HepG2 (cell line): ENCODE data around the gene ADAMTSL4. TPM values are rescaled to one million over a fixed set of nuclear protein-coding genes. Genes with fewer than 3 reads are reported as not detected.

ENCODE experiments used
- CREB3 ChIP-seq: sonication (generic); formaldehyde crosslinking; IDR thresholded peaks from 2 replicates; pipeline ENCODE4 v1.5.0; 2020; ENCODE audit warnings: missing genetic modification reagents
- E2F1 ChIP-seq: sonication (generic); formaldehyde crosslinking; IDR thresholded peaks from 2 replicates; pipeline ENCODE4 v1.5.0; 2020; ENCODE audit warnings: missing genetic modification reagents
- GPBP1L1 ChIP-seq: sonication (generic); formaldehyde crosslinking; IDR thresholded peaks from 2 replicates; pipeline ENCODE4 v1.5.0; 2020; ENCODE audit warnings: mild to moderate bottlenecking, missing genetic modification reagents
- JARID2 ChIP-seq: sonication (generic); formaldehyde crosslinking; IDR thresholded peaks from 2 replicates; pipeline ENCODE4 v1.8.1; 2023; ENCODE audit warnings: missing genetic modification reagents, inconsistent platforms; ENCODE audit not compliant: insufficient replicate concordance
- KDM2A ChIP-seq: sonication (generic); formaldehyde crosslinking; IDR thresholded peaks from 2 replicates; pipeline ENCODE4 v1.4.0; 2020; ENCODE audit warnings: low read depth, missing genetic modification reagents, borderline replicate concordance
- KLF16 ChIP-seq, 2 experiments: sonication (generic) in 1 of 2; formaldehyde crosslinking in 1 of 2; IDR thresholded peaks; 2 replicates each; pipeline versions ENCODE4 v1.6.1 to v1.8.0; 2016 to 2023; ENCODE audit warnings: missing genetic modification reagents in 2 of 2, missing compliant biosample characterization in 1 of 2
- PAX8 ChIP-seq: sonication (generic); formaldehyde crosslinking; IDR thresholded peaks from 2 replicates; pipeline ENCODE4 v1.8.0; 2022; ENCODE audit warnings: mild to moderate bottlenecking, missing genetic modification reagents, borderline replicate concordance
- RFX5 ChIP-seq: IDR thresholded peaks from 2 replicates; pipeline ENCODE4 v1.6.1; 2011; ENCODE audit warnings: low read depth, low read length, improper control_type of control experiment
- SCMH1 ChIP-seq: sonication (generic); formaldehyde crosslinking; IDR thresholded peaks from 2 replicates; pipeline ENCODE4 v1.9.0; 2021; ENCODE audit warnings: missing genetic modification reagents, mild to moderate bottlenecking, borderline replicate concordance
- XRCC5 ChIP-seq: fragments of 200-400 bp; formaldehyde crosslinking; optimal IDR thresholded peaks from 2 replicates; pipeline ENCODE3; 2017; ENCODE audit warnings: mild to moderate bottlenecking, low read length
- ZNF318 ChIP-seq: sonication (generic); formaldehyde crosslinking; IDR thresholded peaks from 2 replicates; pipeline ENCODE4 v1.4.0; 2020; ENCODE audit warnings: mild to moderate bottlenecking, missing genetic modification reagents
- ZSCAN30 ChIP-seq: sonication (generic); formaldehyde crosslinking; IDR thresholded peaks from 2 replicates; pipeline ENCODE4 v1.5.0; 2020; ENCODE audit warnings: mild to moderate bottlenecking, missing genetic modification reagents
- polyA plus RNA-seq, 8 experiments: library from polyadenylated mRNA; depleted of rRNA in 3 of 8; stranded (reverse) in 7 of 8; unstranded in 1 of 8; fragments of >200 nt; fragmentation: Illumina TruSeq in 4 of 8; extraction: Trizol in 4 of 8; gene quantifications; 2 replicates each; pipeline versions ENCODE4 v1.2.1 to v1.2.3, GENCODE V29; 2011 to 2016; ENCODE audit warnings: low read depth in 4 of 8, missing spikeins in 1 of 8, mixed read lengths in 1 of 8; ENCODE audit not compliant: insufficient read depth in 1 of 8
- total RNA-seq, 5 experiments: library from RNA; depleted of rRNA; stranded (reverse); fragments of >200 nt; fragmentation: Illumina TruSeq; extraction: Trizol; gene quantifications; 2 replicates each; pipeline ENCODE4 v1.2.3, GENCODE V29; 2016; ENCODE audit warnings: low read depth in 1 of 5
- TF ChIP-seq, protein P1 (sequence below): sonication (generic); formaldehyde crosslinking; IDR thresholded peaks from 2 replicates; pipeline ENCODE4 v1.5.0; 2020; ENCODE audit warnings: missing genetic modification reagents

Gene ADAMTSL4
- total and polyA plus RNA-seq, 2 of the 13 experiments (the other 11 are each of a cell fraction or from before 2014, with no cell fraction given) = 3.9 to 16.4 TPM

DNA sequence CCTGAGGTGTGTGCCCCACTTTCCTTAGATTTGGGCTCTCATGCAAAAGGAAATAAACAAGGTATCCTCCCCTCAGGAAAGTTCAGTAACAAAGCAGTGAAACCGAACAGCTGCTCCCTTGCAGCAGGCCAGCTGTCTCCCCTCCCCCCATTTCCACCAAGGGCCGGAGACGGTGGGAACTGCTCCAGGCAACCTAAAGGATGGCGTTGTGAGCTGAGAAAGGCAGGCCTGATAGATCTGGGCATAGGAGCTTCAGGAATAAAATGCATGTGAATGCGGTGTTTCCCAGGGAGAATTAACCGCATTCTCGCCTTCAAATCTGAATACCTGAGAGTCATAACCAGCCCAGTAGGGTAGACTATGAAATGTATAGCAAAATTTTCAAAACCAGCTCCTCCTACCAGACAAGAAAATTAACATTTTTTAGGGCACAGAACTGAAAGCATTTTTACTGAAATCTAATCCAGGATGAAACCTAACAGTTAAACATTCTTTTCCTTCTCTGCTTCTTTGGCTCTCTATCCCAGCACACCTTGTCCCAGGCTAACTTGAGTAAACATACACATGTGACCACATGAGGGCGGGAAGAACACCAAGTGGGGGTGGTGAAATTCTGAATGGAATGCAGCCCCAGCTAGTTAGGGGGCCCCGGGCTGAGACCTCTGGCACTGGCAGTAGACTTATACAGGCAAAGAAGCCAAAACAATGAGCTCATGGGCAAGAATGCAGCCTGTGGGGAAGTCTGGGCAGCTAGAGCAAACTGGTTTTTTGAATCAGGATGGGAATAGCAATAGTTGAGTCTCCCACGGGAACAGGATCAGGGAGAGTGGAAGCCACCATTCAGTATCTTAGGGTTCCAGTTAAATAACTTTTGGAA, 18.7 kb downstream of the ADAMTSL4 start (continued):
- TF ChIP-seq PAX8 (CRISPR knock-in tag) (no peak), CREB3 (no peak), JARID2 (CRISPR knock-in tag) (no peak), ZSCAN30 (CRISPR knock-in tag) (no peak), KLF16 (CRISPR knock-in tag; IDR thresholded peaks at IDR 0.05) (0 out of 4 replicates have a peak, but pooled peaks of 1 of the 2 experiments have one; percentile 15), SCMH1 (no peak), KDM2A (CRISPR knock-in tag) (peak; percentile 60; the same call in 1 of the 2 replicates), RFX5 (no peak), GPBP1L1 (no peak), XRCC5 (no peak), E2F1 (peak; percentile 91), ZNF318 (CRISPR knock-in tag) (no peak)
- TF ChIP-seq, protein P1, sequence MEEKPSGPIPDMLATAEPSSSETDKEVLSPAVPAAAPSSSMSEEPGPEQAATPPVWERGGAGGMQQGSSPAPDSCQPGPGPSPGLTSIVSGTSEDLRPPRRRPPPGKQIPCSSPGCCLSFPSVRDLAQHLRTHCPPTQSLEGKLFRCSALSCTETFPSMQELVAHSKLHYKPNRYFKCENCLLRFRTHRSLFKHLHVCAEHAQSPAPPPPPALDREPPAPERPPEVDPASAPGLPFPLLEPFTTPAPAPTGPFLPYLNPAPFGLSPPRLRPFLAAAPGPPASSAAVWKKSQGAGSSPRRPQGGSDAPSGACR = 0 out of 2 replicates have a peak, but pooled peaks have one; percentile 32
